CD14-positive monocyte (primary cell): ENCODE results near the gene TLE7. TPM values are rescaled to one million over a fixed set of nuclear protein-coding genes. Genes with fewer than 3 reads are reported as not detected.

Source experiments
- DNase-seq, 3 donors: peaks; one replicate each; pipeline ENCODE4 v3.0.0-alpha.2; 2011 to 2022
- H2AFZ ChIP-seq: 2 replicates; pipeline ENCODE4 v1.6.0; 2012; ENCODE audit warnings: mild to moderate bottlenecking, low read depth, low read length, inconsistent platforms; ENCODE audit not compliant: insufficient read depth, poor library complexity, severe bottlenecking
- H3K27ac ChIP-seq, 2 donors: 1 replicate in 1 of 2; 2 replicates in 1 of 2; pipeline ENCODE4 v1.5.1; 2012 to 2013; ENCODE audit warnings: low read length in 2 of 2, control low read depth in 1 of 2, inconsistent platforms in 1 of 2, low read depth in 1 of 2, mild to moderate bottlenecking in 1 of 2
- H3K27me3 ChIP-seq, 2 donors: one replicate each; pipeline versions ENCODE4 v1.6.0 to v1.6.1; 2011 to 2013; ENCODE audit warnings: low read length in 2 of 2; ENCODE audit not compliant: control insufficient read depth in 2 of 2, insufficient read depth in 2 of 2
- H3K36me3 ChIP-seq, 2 donors: replicated peaks in 1 of 2; 1 replicate in 1 of 2; 2 replicates in 1 of 2; pipeline versions ENCODE4 v1.5.1 to v1.6.1; 2012 to 2013; ENCODE audit warnings: low read length in 2 of 2, control low read depth in 1 of 2, inconsistent platforms in 1 of 2, mild to moderate bottlenecking in 1 of 2; ENCODE audit not compliant: insufficient read depth in 2 of 2, control insufficient read depth in 1 of 2
- H3K4me1 ChIP-seq, 2 donors: 1 replicate in 1 of 2; 2 replicates in 1 of 2; pipeline versions ENCODE4 v1.5.1 to v1.6.1; 2012 to 2013; ENCODE audit warnings: low read length in 2 of 2, control low read depth in 1 of 2, inconsistent platforms in 1 of 2, mild to moderate bottlenecking in 1 of 2, moderate library complexity in 1 of 2; ENCODE audit not compliant: insufficient read depth in 2 of 2, control insufficient read depth in 1 of 2
- H3K4me2 ChIP-seq: replicated peaks from 2 replicates; pipeline ENCODE3; 2012; ENCODE audit warnings: low read length, moderate library complexity, mild to moderate bottlenecking; ENCODE audit not compliant: poor library complexity, severe bottlenecking; ENCODE audit errors: extremely low read depth
- H3K4me3 ChIP-seq, 3 experiments: fragments of 200-600 bp in 1 of 3; sonication (generic) in 1 of 3; replicated peaks in 1 of 3; 1 replicate in 2 of 3; 2 replicates in 1 of 3; pipeline ENCODE4 v1.5.1; 2011 to 2013; ENCODE audit warnings: low read length in 3 of 3, mild to moderate bottlenecking in 3 of 3, control low read depth in 2 of 3, low read depth in 2 of 3, inconsistent platforms in 1 of 3, moderate library complexity in 1 of 3
- H3K79me2 ChIP-seq: 2 replicates; pipeline ENCODE4 v1.6.0; 2012; ENCODE audit warnings: mild to moderate bottlenecking, control low read depth, inconsistent platforms, low read length, moderate library complexity; ENCODE audit not compliant: insufficient read depth
- H3K9ac ChIP-seq: 2 replicates; pipeline ENCODE4 v1.6.0; 2017; ENCODE audit warnings: low read length, mild to moderate bottlenecking; ENCODE audit not compliant: insufficient read depth, poor library complexity, severe bottlenecking
- H3K9me3 ChIP-seq, 2 donors: replicated peaks in 1 of 2; 1 replicate in 1 of 2; 2 replicates in 1 of 2; pipeline versions ENCODE4 v1.5.1 to v1.6.1; 2012 to 2013; ENCODE audit warnings: low read length in 2 of 2, control low read depth in 1 of 2; ENCODE audit not compliant: control insufficient read depth in 1 of 2, insufficient read depth in 1 of 2
- H4K20me1 ChIP-seq: 2 replicates; pipeline ENCODE4 v1.6.0; 2012; ENCODE audit warnings: mild to moderate bottlenecking, low read length, control low read depth, moderate library complexity; ENCODE audit not compliant: insufficient read depth
- H3K27ac Mint-ChIP-seq, 7 donors: one replicate each; pipeline ENCODE4 v1.8.0; 2020; ENCODE audit warnings: mild to moderate bottlenecking in 7 of 7, mixed read lengths in 7 of 7, moderate library complexity in 6 of 7, inconsistent platforms in 2 of 7
- H3K27me3 Mint-ChIP-seq, 3 donors: one replicate each; pipeline ENCODE4 v1.8.0; 2021 to 2022; ENCODE audit warnings: low read depth in 3 of 3, mild to moderate bottlenecking in 3 of 3, mixed read lengths in 3 of 3, moderate library complexity in 3 of 3, inconsistent platforms in 1 of 3
- H3K36me3 Mint-ChIP-seq, 2 donors: one replicate each; pipeline ENCODE4 v1.8.0; 2020; ENCODE audit warnings: mixed read lengths in 2 of 2, inconsistent platforms in 1 of 2, mild to moderate bottlenecking in 1 of 2
- H3K4me1 Mint-ChIP-seq: one replicate; pipeline ENCODE4 v1.8.0; 2020; ENCODE audit warnings: mild to moderate bottlenecking, mixed read lengths
- H3K4me3 Mint-ChIP-seq, 2 donors: one replicate each; pipeline ENCODE4 v1.8.0; 2020; ENCODE audit warnings: mild to moderate bottlenecking in 2 of 2, mixed read lengths in 2 of 2, moderate library complexity in 1 of 2
- H3K9me3 Mint-ChIP-seq, 7 donors: one replicate each; pipeline ENCODE4 v1.8.0; 2020 to 2022; ENCODE audit warnings: mixed read lengths in 7 of 7, mild to moderate bottlenecking in 6 of 7, moderate library complexity in 6 of 7, inconsistent platforms in 2 of 7
- CTCF ChIP-seq: fragments of 200-600 bp; IDR thresholded peaks from one replicate; pipeline ENCODE4 v1.8.0; 2022; ENCODE audit warnings: antibody characterized with exemption, mild to moderate bottlenecking
- WGBS: methylation state at CpG from one replicate; pipeline ENCODE4 v1.1.5; 2013; ENCODE audit warnings: missing lambda C conversion rate; ENCODE audit not compliant: insufficient coverage; 5-methylcytosine and 5-hydroxymethylcytosine counted together
- intact Hi-C, 2 donors: fragments of 100-400 bp; cut with micrococcal nuclease; formaldehyde crosslinking; loops; one replicate each; pipeline versions ENCODE4 v1.15.0 to v1.15.1; 2023
- polyA plus RNA-seq, 3 donors: library from polyadenylated mRNA; depleted of rRNA in 1 of 3; unstranded in 2 of 3; stranded (reverse) in 1 of 3; fragments of 300-500 nt in 2 of 3; fragments of >200 nt in 1 of 3; fragmentation: Illumina TruSeq in 2 of 3; gene quantifications; 1 replicate in 2 of 3; 2 replicates in 1 of 3; pipeline ENCODE4 v1.2.3, GENCODE V29; 2012 to 2021

The TLE7 gene
- polyA plus RNA-seq, 3 donors, result not detected

- Histone ChIP-seq H3K9me3 (no peaks in the 10 kb centered on the region), H3K4me1 (no peaks in the 10 kb centered on the region), H3K4me2 (no peak overlapping the region), H3K79me2 (no peaks in the 10 kb centered on the region), H3K27me3 (no peaks in the 10 kb centered on the region), H4K20me1 (no peaks in the 10 kb centered on the region), H2AFZ (no peak overlapping the region), H3K4me3 (no peak overlapping the region), H3K9ac (no peak overlapping the region), H3K27ac (no peak overlapping the region), H3K36me3 (no peaks in the 10 kb centered on the region)
- intact Hi-C loops, result no loop called here
- no peak for TF ChIP-seq CTCF
- Mint-ChIP-seq H3K27me3 (peaks cover 7 to 15% (median 8%) of the 10 kb centered on the region in 3 donors), H3K4me3 (no peak overlapping the region), H3K27ac (no peak overlapping the region), H3K36me3 (no peaks in the 10 kb centered on the region), H3K9me3 (peaks cover 0 to 9% (median 2%) of the 10 kb centered on the region in 7 donors), H3K4me1 (no peaks in the 10 kb centered on the region)
- no peak for DNase-seq
- no CpG with 5 or more reads among the region's 6 CpGs for WGBS
These were observed 61.0 kb downstream of the TLE7 start for GRCh38 chr16:71380831-71381230.

Other genes with a start within 250 kb of the TLE7 start
- not detected for gene HYDIN, start 211.3 kb downstream of the TLE7 start, polyA plus RNA-seq
- gene CMTR2, start 152.7 kb downstream of the TLE7 start, polyA plus RNA-seq, result 10 to 100 TPM in 2 of 3 donors, 1 to 10 TPM in 1; 4.3 to 12.7 (median 11.5) TPM
- gene CALB2, start 83.3 kb downstream of the TLE7 start, polyA plus RNA-seq, result not detected
- 1 to 10 TPM; 2.1 to 3.9 (median 2.8) TPM for gene ZNF23, start 20.2 kb upstream of the TLE7 start, polyA plus RNA-seq
- gene ZNF19, start 47.3 kb upstream of the TLE7 start, polyA plus RNA-seq, result under 1 TPM in 2 of 3 donors, not detected in 1; 0.41 to 0.80 TPM
- gene CHST4, start 84.4 kb upstream of the TLE7 start, polyA plus RNA-seq, result not detected
- not detected for gene TAT, start 135.0 kb upstream of the TLE7 start, polyA plus RNA-seq
- gene MARVELD3, start 184.1 kb upstream of the TLE7 start, polyA plus RNA-seq, result under 1 TPM in 1 of 3 donors, not detected in 2; 0.12 TPM